Adrenal gland (tissue), 12 donors: Measurements from ENCODE around the gene FAAP100. TPM values are rescaled to one million over a fixed set of nuclear protein-coding genes. Genes with fewer than 3 reads are reported as not detected.

ENCODE experiments used
- DNase-seq, 7 donors: peaks; one replicate each; pipeline ENCODE4 v3.0.0-alpha.2; 2019 to 2020
- H3K27ac ChIP-seq, 5 donors: fragments of 200-600 bp; sonication (generic) in 4 of 5; 1 replicate in 3 of 5; 2 replicates in 2 of 5; pipeline versions ENCODE4 v1.5.1 to v1.8.0; 2016 to 2020; ENCODE audit warnings: mild to moderate bottlenecking in 1 of 5
- H3K27me3 ChIP-seq: fragments of 200-600 bp; 2 replicates; pipeline ENCODE4 v1.8.0; 2021
- H3K36me3 ChIP-seq, 2 donors: fragments of 200-600 bp; replicated peaks in 1 of 2; 1 replicate in 1 of 2; 2 replicates in 1 of 2; pipeline versions ENCODE4 v1.5.1 to v1.8.0; 2018 to 2022
- H3K4me1 ChIP-seq, 2 donors: fragments of 200-600 bp; replicated peaks in 1 of 2; 1 replicate in 1 of 2; 2 replicates in 1 of 2; pipeline versions ENCODE4 v1.5.1 to v1.8.0; 2018 to 2021
- H3K4me3 ChIP-seq, 4 donors: fragments of 200-600 bp; sonication (generic) in 3 of 4; one replicate each; pipeline ENCODE4 v1.5.1; 2016 to 2018
- H3K9me3 ChIP-seq, 3 donors: fragments of 200-600 bp; sonication (generic) in 1 of 3; replicated peaks in 1 of 3; 1 replicate in 2 of 3; 2 replicates in 1 of 3; pipeline versions ENCODE4 v1.5.1 to v1.8.0; 2016 to 2021
- POLR2A ChIP-seq, 2 donors: fragments of 450-650 bp; IDR thresholded peaks; one replicate each; pipeline ENCODE4 v1.6.1; 2017; ENCODE audit warnings: antibody characterized with exemption in 2 of 2, mild to moderate bottlenecking in 2 of 2, moderate library complexity in 1 of 2
- whole genome bisulfite sequencing, 4 donors: extraction: QIAGEN DNeasy Blood & Tissue Kit in 2 of 4; methylation state at CpG; one replicate each; pipeline versions ENCODE4 v1.1.5 to v1.1.7; 2013 to 2017; 5-methylcytosine and 5-hydroxymethylcytosine counted together
- intact Hi-C, 2 donors: fragments of 100-400 bp; cut with DNase I; formaldehyde crosslinking; loops; one replicate each; pipeline versions ENCODE4 v1.14.1 to v1.15.0; 2022 to 2023
- polyA plus RNA-seq, 3 donors: library from polyadenylated mRNA; stranded (reverse); fragments of 200-250 nt in 2 of 3; fragments of 350-450 nt in 1 of 3; fragmentation: Illumina TruSeq in 1 of 3; extraction: RNeasy Lipid Tissue Mini Kit (QIAGEN cat#74804) in 1 of 3; gene quantifications; one replicate each; pipeline ENCODE4 v1.2.3, GENCODE V29; 2013 to 2014
- total RNA-seq, 9 donors: library from RNA; depleted of rRNA in 4 of 9; stranded (reverse); fragments of >200 nt in 4 of 9; fragments of 120-200 nt in 1 of 9; fragmentation: NEBNext Ultra II Directional in 1 of 9; extraction: Animal tissue kit (Norgen Biotek cat#: 25700) in 1 of 9; gene quantifications; one replicate each; pipeline versions ENCODE4 v1.1.0 to v1.2.4, GENCODE V29; 2013 to 2023
- TF ChIP-seq, protein P1 (sequence below), 6 experiments: fragments of 450-650 bp in 4 of 6; fragments of 200-600 bp in 2 of 6; sonication (generic) in 1 of 6; IDR thresholded peaks; 1 replicate in 5 of 6; 2 replicates in 1 of 6; pipeline versions ENCODE4 v1.5.1 to v1.8.0; 2016 to 2021; ENCODE audit warnings: antibody characterized with exemption in 6 of 6, mild to moderate bottlenecking in 2 of 6, moderate library complexity in 1 of 6
- donor health status: healthy with polysubstance abuse.
- donor health status: Bipolar disorder and iron deficiency.
- donor health status: DM: yes; HTN: yes; CAD: no.
- donor health status: DM: no; HTN: no; CAD: no.
- donor health status: DM: no; HTN: no; CAD: no.
- donor health status: DM: yes; HTN: yes; CAD: no.

Gene FAAP100
- total and polyA plus RNA-seq, 12 donors, result 2.5 to 89.0 (median 31.7) TPM

DNA sequence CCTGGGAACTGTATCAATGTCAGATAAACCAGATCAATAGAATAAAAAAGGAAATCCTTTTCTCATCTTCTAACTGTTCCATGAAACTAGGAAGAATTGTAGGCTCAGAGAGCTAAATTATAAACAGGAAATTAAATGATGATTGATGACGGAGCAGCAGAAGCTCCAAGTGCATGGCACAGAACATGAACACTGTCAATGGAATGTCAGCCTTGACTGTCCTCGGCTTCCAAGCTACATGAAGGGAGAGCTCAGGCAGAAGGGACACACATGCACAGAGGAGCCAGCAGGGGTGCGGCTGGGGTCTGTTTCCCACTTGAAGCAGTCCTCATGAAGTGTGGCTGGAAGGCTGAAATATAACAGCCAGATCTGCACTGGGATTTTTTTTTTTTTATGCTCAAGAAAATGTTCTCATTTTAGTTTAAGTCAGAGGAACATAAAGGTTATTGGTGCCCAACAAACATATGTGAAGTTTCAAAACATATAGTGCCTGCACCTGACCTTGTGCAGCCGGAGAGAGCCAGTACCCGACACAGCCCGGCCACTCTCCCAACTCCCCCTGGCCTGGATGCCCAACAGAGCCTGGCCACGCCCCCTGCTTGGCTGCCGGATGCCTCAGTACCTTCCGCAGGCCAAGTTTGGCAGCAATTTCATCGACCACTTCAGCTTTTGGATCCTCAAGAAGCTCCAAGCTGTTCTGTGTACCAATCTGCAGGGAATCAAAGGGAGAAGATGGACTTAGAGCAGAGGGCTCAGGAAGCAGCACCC lies 47.8 kb upstream of the FAAP100 start:
- Histone ChIP-seq H3K4me3 (no peak overlapping the region), H3K4me1 (peaks cover 7 to 22% of the 10 kb centered on the region in 2 donors), H3K36me3 (peaks cover 0 to 69% of the 10 kb centered on the region in 2 donors), H3K27ac (peak overlapping the region in 3 of 5 donors; percentile 22 to 44 (median 32)), H3K9me3 (no peaks in the 10 kb centered on the region), H3K27me3 (no peaks in the 10 kb centered on the region)
- DNase-seq, result peak in 6 of 7 donors; percentile 45 to 69 (median 55)
- TF ChIP-seq, protein P1, sequence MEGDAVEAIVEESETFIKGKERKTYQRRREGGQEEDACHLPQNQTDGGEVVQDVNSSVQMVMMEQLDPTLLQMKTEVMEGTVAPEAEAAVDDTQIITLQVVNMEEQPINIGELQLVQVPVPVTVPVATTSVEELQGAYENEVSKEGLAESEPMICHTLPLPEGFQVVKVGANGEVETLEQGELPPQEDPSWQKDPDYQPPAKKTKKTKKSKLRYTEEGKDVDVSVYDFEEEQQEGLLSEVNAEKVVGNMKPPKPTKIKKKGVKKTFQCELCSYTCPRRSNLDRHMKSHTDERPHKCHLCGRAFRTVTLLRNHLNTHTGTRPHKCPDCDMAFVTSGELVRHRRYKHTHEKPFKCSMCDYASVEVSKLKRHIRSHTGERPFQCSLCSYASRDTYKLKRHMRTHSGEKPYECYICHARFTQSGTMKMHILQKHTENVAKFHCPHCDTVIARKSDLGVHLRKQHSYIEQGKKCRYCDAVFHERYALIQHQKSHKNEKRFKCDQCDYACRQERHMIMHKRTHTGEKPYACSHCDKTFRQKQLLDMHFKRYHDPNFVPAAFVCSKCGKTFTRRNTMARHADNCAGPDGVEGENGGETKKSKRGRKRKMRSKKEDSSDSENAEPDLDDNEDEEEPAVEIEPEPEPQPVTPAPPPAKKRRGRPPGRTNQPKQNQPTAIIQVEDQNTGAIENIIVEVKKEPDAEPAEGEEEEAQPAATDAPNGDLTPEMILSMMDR (IDR thresholded peaks at IDR 0.05), result peak in 1 of 6 experiments; percentile 17
- no peak for TF ChIP-seq POLR2A (IDR thresholded peaks at IDR 0.05)
- intact Hi-C loops, result loop anchor here (5.0 to 10.0 kb wide), 2 partner anchors 85 to 348 kb away; partner anchors contain the start of gene ACTG1 (in 2 of the 2)
- 18 to 36% (median 31%) methylated on average over 9 to 10 of the region's 10 CpGs for WGBS, 4 donors

DNA sequence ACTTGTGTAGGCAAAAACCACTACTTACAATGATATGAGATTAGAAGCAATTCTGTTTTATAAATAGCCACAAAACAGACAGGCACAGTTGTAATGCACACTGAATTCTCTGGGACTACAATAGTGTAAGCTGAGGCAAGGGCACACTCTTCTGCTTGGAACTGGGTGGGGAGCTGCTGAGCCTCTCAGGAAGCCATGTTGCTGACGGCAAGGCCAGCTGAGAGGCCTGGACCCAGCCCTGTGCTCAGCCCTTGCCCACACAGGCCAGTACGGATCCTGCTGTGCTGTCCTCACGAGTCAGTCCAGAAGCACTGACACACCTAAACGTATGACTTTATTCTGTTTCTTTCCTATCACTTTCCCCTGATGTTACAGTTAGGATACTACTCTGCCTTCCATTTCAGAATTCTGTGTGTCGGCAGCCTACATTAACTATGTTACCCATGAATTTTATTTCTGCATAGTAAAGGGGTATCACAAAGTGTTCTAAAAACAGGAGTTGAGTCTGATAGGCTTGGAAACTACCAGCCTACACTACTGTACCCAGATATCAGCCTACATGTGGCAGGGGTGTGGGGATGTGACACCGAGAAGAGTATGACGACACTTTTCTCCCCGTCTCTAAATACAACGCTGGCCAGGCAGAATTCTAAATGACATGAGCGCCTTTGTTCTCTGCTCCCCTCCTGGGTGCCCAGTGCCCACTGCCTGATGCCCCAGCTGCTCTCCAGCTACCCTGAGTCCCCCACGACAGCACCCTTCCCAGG lies 41.1 kb upstream of the FAAP100 start:
- peaks cover 0 to 94% of the 10 kb centered on the region in 2 donors for H3K36me3 ChIP-seq
- 84 to 92% (median 92%) methylated on average over 10 to 11 of the region's 11 CpGs for WGBS, 4 donors
- no peak overlapping the region for H3K4me3 ChIP-seq
- TF ChIP-seq, protein P1 (IDR thresholded peaks at IDR 0.05), result no peak
- TF ChIP-seq POLR2A (IDR thresholded peaks at IDR 0.05), result no peak
- intact Hi-C loops, result no loop called here
- no peak for DNase-seq
- no peaks in the 10 kb centered on the region for H3K27me3 ChIP-seq
- H3K4me1 ChIP-seq, result no peaks in the 10 kb centered on the region
- H3K27ac ChIP-seq, result no peak overlapping the region
- no peaks in the 10 kb centered on the region for H3K9me3 ChIP-seq

DNA sequence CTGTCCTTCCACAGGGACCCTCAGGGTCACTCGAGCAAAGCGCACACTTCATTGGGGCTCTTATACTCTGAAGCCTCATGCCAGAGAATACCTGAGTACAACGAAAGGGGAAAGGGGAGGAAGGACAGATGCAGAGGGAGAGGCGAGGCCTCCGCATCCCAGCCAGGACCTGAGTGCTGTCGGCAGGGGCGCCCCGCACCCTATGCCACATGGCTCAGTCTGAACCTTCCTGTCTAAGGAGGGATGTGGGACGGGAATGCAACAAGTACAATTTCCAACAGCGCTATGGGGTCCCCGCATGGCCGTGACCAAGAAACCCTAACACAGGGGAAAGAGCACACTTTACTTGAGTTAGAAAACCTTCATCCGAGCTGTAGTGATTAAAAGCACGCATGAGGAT lies 39.8 kb upstream of the FAAP100 start:
- no peaks in the 10 kb centered on the region for H3K4me1 ChIP-seq
- DNase-seq, result no peak
- no peaks in the 10 kb centered on the region for H3K9me3 ChIP-seq
- intact Hi-C loops, result no loop called here
- H3K27ac ChIP-seq, result no peak overlapping the region
- H3K27me3 ChIP-seq, result no peaks in the 10 kb centered on the region
- H3K36me3 ChIP-seq, result peaks cover 0 to 100% of the 10 kb centered on the region in 2 donors
- WGBS, 4 donors, result 88 to 98% (median 93%) methylated on average over 12 to 14 of the region's 14 CpGs
- no peak overlapping the region for H3K4me3 ChIP-seq
- TF ChIP-seq, protein P1 (IDR thresholded peaks at IDR 0.05), result no peak
- TF ChIP-seq POLR2A (IDR thresholded peaks at IDR 0.05), result no peak

DNA sequence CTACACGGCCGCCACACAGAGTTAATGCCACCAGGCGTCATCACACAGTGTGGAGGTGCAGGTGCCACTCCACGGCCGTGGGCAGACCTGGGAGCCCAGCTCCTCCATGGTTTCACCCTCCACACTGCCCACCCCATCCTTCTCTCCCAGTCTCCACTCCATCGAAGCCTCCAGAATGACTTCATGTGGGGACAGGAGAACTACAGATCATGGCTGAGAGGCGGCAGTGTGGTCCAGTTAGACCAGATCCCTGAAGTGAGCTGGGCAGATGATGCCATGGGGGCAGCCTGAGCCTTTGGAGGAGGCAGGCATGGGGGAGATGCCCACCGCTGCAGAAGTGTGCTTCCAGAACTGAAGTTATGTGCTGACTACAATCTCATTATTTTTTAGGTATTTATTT lies 38.0 kb upstream of the FAAP100 start:
- H3K9me3 ChIP-seq, result no peaks in the 10 kb centered on the region
- H3K27ac ChIP-seq, result no peak overlapping the region
- H3K36me3 ChIP-seq, result peaks cover 0 to 100% of the 10 kb centered on the region in 2 donors
- no peak overlapping the region for H3K4me3 ChIP-seq
- intact Hi-C loops, result no loop called here
- no peak for TF ChIP-seq POLR2A (IDR thresholded peaks at IDR 0.05)
- TF ChIP-seq, protein P1 (IDR thresholded peaks at IDR 0.05), result no peak
- H3K4me1 ChIP-seq, result no peaks in the 10 kb centered on the region
- H3K27me3 ChIP-seq, result no peaks in the 10 kb centered on the region
- DNase-seq, result no peak
- 89 to 95% (median 91%) methylated on average over 8 of the region's 8 CpGs for WGBS, 4 donors
